Epithelial cell of esophagus (primary cell): ENCODE data around the gene EFNA5.

Source experiments
- DNase-seq: peaks from one replicate; pipeline ENCODE4 v3.0.0; 2010; ENCODE audit warnings: low read depth
- H3K4me3 ChIP-seq: 2 replicates; pipeline ENCODE4 v1.5.1; 2011; ENCODE audit warnings: mild to moderate bottlenecking, low read length, control low read depth
- TF ChIP-seq, protein P1 (sequence below): IDR thresholded peaks from 2 replicates; pipeline ENCODE4 v1.5.1; 2011; ENCODE audit warnings: low read depth, mild to moderate bottlenecking, low read length, control low read depth, inconsistent platforms; ENCODE audit not compliant: insufficient read depth; ENCODE audit errors: missing control alignments

EFNA5 gene

DNA sequence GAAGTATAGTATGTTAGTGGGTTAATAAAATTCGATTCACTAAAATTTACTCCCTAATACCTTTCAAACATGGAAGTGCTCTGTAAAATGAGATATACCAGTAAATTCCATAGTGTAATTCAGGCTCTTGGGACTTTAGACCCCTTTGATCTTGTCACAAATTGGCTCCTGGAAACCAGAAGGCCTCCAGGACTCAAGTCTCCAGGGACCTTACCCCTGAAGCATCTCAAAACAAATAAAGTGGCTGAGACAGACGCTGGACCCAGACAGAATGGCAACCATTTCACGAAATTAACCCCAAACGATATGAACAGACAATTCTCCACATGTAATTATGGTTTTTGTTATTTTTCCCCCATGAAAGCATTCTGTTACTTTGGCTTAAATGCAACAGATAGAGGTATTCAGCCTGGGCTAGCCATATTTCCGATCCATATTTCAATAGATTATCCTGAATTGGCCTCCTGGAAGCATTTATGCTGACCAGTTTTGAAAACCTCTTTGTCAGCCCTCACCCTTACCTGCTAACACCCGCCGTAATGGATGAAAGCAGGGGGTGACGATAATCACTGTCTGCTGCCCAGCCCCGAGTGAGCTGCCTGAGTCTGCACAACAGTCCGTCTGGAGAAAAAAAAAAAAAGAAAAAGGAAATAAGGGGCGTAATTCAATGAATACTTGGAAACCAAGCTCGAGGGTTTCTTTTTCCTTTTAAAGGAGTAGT, 34.1 kb upstream of the EFNA5 start:
- TF ChIP-seq, protein P1, sequence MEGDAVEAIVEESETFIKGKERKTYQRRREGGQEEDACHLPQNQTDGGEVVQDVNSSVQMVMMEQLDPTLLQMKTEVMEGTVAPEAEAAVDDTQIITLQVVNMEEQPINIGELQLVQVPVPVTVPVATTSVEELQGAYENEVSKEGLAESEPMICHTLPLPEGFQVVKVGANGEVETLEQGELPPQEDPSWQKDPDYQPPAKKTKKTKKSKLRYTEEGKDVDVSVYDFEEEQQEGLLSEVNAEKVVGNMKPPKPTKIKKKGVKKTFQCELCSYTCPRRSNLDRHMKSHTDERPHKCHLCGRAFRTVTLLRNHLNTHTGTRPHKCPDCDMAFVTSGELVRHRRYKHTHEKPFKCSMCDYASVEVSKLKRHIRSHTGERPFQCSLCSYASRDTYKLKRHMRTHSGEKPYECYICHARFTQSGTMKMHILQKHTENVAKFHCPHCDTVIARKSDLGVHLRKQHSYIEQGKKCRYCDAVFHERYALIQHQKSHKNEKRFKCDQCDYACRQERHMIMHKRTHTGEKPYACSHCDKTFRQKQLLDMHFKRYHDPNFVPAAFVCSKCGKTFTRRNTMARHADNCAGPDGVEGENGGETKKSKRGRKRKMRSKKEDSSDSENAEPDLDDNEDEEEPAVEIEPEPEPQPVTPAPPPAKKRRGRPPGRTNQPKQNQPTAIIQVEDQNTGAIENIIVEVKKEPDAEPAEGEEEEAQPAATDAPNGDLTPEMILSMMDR: no peak
- H3K4me3 ChIP-seq: no peak overlapping the region
- no peak for DNase-seq

GRCh38 chr5:107700481-107700880, 29.7 kb upstream of the EFNA5 start:
- TF ChIP-seq, protein P1: no peak
- no peak overlapping the region for H3K4me3 ChIP-seq
- no peak for DNase-seq

DNA sequence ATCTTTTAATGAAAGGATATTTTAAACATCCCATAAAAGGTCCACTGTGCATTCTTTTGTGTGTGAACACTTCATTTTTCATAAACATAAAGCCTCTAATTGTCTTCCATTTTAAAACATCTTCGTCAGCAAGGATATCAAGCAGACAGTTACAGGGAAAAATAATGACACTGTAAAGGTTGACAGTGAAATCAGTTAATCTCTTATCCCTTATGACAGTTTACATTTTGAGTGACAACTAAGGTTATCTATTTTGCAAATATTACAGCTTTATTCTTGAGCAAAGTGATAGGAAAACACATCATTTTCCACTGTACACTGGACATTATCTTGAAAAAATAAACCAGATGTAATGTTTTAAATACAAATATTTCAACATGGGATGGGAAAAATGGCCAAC, 28.7 kb upstream of the EFNA5 start:
- TF ChIP-seq, protein P1: no peak
- no peak overlapping the region for H3K4me3 ChIP-seq
- DNase-seq: no peak

DNA sequence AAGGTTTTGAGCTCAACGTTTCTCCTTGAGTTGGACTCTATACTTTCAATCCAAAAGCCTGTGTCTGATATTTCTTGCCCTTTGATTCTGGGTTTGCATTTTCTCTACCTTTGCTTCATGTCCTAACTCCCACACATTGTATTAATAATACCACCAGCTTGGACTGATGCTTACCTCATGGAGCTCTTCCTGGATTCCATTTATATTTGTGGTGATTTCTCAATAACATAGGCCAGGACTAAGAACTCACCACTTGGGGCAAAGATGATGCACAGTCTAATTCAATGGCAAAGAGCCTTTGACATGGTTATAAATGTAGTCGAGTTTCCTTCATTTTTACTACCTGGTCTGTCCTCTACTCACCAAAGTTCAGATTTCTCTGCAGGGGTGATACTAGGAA, 27.5 kb upstream of the EFNA5 start:
- H3K4me3 ChIP-seq: no peak overlapping the region
- TF ChIP-seq, protein P1: no peak
- peak; percentile 39 for DNase-seq

DNA sequence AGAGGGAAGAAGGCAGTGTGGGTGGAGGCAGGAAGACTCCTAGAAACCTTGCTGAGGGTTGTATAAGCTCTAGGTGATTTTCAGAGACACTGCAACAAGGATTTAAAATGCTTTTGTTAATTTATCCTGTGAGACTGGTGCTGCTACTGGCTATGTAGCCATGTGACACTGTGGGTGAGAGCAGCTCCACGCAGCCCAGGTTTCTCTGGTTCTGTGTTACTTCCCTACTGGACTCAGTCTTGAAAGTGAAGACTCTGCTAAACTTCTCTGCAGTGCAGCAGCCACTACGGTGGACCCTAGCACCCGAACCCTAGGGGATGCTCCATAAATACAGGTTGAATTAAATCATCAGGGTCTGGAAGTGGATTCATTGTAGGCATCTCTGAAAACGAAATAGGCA, 25.8 kb upstream of the EFNA5 start:
- H3K4me3 ChIP-seq: no peak overlapping the region
- no peak for DNase-seq
- TF ChIP-seq, protein P1: no peak

DNA sequence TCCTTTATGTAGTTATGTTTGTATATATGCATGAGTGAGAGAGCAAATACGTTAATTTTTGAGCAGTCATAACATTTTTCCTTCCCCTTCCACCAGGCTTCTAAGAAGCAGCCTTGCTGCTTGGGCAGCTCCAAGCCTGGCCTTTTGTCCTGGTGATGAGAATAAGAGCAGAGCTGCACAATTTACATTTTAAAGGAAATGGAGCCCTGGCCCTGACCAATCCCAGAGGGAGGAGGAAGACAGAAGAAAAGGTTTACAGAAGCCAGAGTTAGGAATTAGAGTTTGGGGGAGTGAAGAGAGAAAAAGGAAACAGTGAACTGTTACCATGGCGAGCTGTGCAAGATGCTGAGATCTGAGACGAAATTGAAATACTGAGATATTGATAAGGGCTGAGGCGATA, 25.3 kb upstream of the EFNA5 start:
- DNase-seq: no peak
- TF ChIP-seq, protein P1: no peak
- no peak overlapping the region for H3K4me3 ChIP-seq

- DNase-seq: peak; percentile 65
- TF ChIP-seq, protein P1: no peak
- H3K4me3 ChIP-seq: no peak overlapping the region
These were observed 17.2 kb upstream of the EFNA5 start for GRCh38 chr5:107687937-107688336.
